Ishikawa (cell line): ENCODE results near the gene HBQ1.

Experiments used
- CREB1 ChIP-seq: IDR thresholded peaks from 2 replicates; pipeline ENCODE4 v1.6.1; 2012; ENCODE audit warnings: low read depth
- EGR1 ChIP-seq: IDR thresholded peaks from 2 replicates; pipeline ENCODE4 v1.6.1; 2012
- EP300 ChIP-seq: IDR thresholded peaks from 2 replicates; pipeline ENCODE4 v1.6.1; 2012; ENCODE audit warnings: borderline replicate concordance
- FOXM1 ChIP-seq: IDR thresholded peaks from 2 replicates; pipeline ENCODE4 v1.6.1; 2012; ENCODE audit warnings: low read depth, borderline replicate concordance
- MAX ChIP-seq: IDR thresholded peaks from 2 replicates; pipeline ENCODE4 v1.6.1; 2012
- NFIC ChIP-seq: IDR thresholded peaks from 2 replicates; pipeline ENCODE4 v1.6.1; 2012
- REST ChIP-seq: IDR thresholded peaks from 2 replicates; pipeline ENCODE4 v1.6.1; 2012; ENCODE audit warnings: low read depth, mild to moderate bottlenecking
- TAF1 ChIP-seq: IDR thresholded peaks from 2 replicates; pipeline ENCODE4 v1.6.1; 2012; ENCODE audit warnings: low read depth, mild to moderate bottlenecking
- TCF12 ChIP-seq: IDR thresholded peaks from 2 replicates; pipeline ENCODE4 v1.6.1; 2012; ENCODE audit warnings: low read depth
- TEAD4 ChIP-seq: IDR thresholded peaks from 2 replicates; pipeline ENCODE4 v1.6.1; 2012
- USF1 ChIP-seq: IDR thresholded peaks from 2 replicates; pipeline ENCODE4 v1.6.1; 2012
- YY1 ChIP-seq: IDR thresholded peaks from 2 replicates; pipeline ENCODE4 v1.6.1; 2012; ENCODE audit warnings: low read depth

Gene HBQ1

GRCh38 chr16:229731-230281 is 49.5 kb downstream of the HBQ1 start:
- TF ChIP-seq EGR1 (no peak), YY1 (no peak), TCF12 (no peak), NFIC (no peak), TEAD4 (no peak), EP300 (no peak), TAF1 (no peak), REST (no peak), FOXM1 (no peak), MAX (no peak), USF1 (no peak), CREB1 (no peak)
